AML-193 (cell line): ENCODE measurements around the gene DDX54.

ENCODE experiments used
- DNase-seq, 2 experiments: peaks; one replicate each; lab custom pipeline; 2025; lab: John Stamatoyannopoulos, UW

The DDX54 gene

DNA sequence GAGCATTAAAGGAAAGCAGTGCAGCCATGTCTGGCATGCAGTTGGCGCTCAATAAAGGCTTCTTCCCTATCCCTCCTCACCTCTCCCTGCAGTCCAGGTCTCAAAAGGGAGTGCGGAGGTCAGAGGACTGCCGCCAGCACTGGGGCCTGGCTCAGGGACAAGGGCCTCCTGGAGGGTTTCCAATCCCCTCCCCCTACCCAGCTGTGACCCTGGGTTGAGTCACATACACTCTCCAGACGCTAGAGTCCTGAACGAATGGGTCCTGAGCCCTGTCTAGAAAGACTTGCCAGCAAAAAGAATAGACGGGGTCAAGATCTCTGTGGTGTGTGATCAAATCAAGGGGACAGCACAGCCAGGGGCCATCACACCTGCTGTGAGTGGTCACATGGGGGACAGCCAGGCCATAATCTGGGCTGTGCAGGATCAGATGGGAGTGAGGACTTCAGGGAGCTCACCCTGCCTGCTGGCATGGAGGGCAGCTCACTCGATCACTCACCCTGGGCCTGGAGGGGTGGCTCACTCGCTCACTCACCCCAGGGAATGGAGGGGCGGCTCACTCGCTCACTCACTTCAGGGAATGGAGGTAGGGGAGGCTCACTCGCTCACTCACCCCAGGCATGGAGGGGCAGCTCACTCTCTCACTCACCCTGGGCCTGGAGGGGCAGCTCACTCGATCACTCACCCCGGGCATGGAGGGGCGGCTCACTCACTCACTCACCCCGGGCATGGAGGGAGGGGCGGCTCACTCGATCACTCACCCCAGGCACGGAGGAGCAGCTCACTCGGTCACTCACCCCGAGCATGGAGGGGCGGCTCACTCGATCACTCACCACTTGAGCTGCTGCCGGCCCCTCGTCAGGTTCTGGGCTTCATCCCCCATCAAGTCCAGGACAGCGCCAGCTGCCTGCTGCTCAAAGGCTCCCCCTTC is 22.9 kb downstream of the DDX54 start:
- no peak for DNase-seq

GRCh38 chr12:113161415-113162016 is 23.8 kb downstream of the DDX54 start:
- no peak for DNase-seq

DNA sequence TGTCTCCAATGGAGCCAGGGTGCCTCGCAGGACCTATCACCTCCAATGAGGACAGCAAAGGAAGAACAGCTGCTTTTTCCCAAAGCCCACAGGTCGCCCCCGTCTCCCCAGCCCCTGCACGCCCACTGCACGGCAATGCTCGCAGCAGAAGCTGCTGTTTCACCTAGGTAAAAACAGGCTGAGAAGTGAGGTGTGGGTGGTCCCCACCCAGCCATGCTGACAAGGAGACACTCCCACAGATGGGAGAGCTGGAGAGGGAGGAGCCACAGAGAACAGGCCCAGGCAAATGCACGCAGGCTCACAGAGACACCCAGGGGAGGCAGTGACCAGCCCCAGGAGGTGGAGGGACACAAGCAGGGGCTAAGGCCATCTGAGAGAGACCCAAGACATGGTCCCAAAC is 25.3 kb downstream of the DDX54 start:
- no peak for DNase-seq

GRCh38 chr12:113158439-113159203 is 26.7 kb downstream of the DDX54 start:
- DNase-seq, result no peak

DNA sequence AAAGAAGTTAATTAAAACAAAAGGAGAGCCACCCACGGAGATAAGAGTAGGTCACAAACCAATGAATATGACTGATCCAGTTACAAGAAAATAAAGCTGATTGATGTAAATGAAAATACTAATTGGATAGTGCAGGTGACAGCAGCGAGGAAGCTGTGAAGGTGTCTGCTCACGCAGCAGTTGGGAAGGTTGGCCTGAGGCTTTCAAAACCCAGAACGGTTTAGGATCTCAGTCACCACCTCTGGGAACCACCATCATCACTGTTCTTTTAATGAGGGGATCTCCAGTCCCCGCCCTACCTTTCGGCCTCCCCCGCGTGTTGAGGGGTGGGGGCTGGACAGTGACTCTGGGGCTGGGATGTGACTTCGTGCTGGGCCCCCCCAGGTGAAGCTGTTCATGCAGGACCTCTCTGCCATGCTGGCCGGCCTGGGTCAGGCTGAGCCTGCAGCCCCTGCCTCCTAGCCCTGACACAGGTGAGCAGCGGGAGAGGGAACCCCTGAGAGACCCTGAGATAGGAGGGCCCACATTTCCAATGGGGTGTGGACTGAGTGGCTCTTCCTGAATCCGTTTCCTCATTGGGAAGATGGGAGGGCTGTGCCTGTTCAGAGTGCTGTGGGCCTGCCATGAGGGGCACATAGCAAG is 27.9 kb downstream of the DDX54 start:
- DNase-seq, result no peak

DNA sequence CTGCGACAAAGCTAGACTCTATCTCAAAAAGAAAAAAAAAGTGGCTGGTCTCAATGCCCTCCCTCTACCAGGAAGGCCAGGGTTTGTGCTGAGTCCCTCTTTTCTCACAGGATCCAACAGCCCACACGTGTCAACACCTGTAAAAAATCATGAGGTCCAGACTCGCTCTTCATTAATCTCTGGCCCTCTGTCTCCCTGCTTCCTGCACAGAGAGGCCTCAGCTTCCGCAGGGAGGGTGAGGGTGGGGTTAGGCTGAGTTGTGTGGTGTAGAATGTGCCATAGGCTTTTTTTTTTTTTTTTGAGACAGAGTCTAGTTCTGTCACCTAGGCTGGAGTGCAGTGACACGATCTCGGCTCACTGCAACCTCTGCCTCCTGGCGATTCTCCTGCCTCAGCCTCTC is 29.6 kb downstream of the DDX54 start:
- no peak for DNase-seq

DNA sequence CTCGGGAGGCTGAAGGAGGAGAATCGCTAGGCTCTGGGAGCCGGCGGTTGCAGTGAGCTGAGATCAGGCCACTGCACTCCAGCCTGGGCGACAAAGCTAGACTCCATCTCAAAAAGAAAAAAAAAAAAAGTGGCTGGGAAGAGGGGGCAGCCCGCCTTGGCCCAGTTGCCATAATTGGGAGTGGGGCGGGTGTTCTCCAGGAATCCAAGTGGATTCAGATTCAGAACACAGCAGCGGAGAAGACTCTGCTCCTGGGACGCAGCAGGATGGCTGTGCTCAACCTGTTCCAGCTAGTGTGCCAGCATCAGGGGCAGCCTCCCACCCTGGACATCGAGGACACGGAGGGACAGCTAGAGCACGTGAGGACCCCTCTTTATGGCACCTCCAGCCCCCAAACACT is 30.2 kb downstream of the DDX54 start:
- no peak for DNase-seq

- DNase-seq, result no peak
Measured at GRCh38 chr12:113154351-113154973, 30.8 kb downstream of the DDX54 start.

DNA sequence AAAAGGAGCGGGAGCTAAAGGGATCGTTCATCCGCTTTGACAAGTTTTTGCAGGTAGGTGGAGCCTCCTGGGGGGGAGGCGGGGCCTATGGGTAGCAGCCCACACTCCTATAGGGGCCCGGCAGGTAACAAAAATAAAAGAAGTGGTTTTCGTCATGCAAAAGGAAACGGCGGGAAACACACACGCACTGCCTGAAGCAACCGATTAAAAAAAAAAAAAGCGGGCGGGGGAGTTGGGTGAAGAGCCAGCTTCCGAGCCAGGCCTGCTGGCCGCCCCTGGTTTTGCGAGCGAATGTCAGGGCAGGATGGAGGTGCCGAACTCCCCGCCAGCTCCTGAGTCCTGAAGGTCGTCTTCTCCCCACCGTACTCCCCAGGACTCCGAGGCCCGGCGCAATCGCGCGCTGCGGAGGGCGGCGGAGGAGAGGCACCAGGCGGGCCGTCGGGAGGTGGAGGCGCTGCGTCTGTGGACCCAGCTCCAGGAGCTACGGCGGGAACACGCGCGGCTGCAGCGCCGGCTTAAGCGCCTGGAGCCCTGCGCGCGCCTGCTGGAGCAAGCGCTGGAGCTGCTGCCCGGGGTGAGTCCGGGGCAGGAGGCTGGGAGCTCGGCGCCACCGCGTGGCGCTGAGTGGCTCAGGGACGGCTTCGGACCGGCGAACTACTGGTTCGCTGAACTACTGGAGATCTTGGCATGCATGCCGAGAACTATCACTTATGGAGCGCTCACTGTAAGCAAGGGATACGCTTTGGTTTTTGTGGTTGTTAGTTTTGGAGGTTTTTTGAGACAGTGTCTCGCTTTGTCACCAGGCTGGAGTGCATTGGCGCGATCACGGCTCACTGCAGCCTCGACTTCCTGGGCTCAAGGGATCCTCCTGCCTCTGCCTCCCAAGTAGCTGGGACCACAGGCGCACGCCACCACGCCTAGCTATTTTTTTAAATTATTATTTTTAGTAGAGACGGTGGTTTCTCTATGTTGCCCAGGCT is 32.2 kb downstream of the DDX54 start:
- peak; percentile 63 to 72 for DNase-seq

GRCh38 chr12:113152196-113152834 is 33.0 kb downstream of the DDX54 start:
- DNase-seq, result no peak

DNA sequence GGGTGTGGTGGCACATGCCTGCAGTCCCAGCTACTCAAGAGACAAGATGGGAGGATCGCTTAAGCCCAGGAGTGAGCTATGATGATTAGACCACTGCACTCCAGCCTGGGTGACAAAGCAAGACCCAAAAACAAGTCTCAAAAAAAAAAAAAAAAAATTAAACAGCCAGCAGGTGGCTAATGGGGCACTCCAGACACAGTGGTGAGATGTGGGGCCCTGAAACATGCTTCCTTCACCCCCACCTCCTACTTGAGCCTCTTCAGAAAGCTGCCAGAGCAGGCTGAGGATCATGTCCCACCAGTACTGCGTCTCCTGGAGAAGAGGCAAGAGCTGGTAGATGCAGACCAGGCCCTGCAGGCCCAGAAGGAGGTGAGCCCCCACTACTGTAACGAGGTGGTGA is 33.6 kb downstream of the DDX54 start:
- DNase-seq, result no peak

- DNase-seq, result no peak
Measured at GRCh38 chr12:113149361-113150150, 35.7 kb downstream of the DDX54 start, which contains the start of gene CFAP73. TSS of gene CFAP73 (plus strand) at chr12:113149724. CDS start at chr12:113149858, 134 bp downstream.

- DNase-seq, result no peak
Measured at GRCh38 chr12:113146999-113147398, 38.3 kb downstream of the DDX54 start.

- DNase-seq, result no peak
Measured at GRCh38 chr12:113145720-113146551, 39.3 kb downstream of the DDX54 start.

- DNase-seq, result no peak
Measured at GRCh38 chr12:113144806-113145205, 40.5 kb downstream of the DDX54 start.

GRCh38 chr12:113143959-113144358 is 41.3 kb downstream of the DDX54 start:
- no peak for DNase-seq

DNA sequence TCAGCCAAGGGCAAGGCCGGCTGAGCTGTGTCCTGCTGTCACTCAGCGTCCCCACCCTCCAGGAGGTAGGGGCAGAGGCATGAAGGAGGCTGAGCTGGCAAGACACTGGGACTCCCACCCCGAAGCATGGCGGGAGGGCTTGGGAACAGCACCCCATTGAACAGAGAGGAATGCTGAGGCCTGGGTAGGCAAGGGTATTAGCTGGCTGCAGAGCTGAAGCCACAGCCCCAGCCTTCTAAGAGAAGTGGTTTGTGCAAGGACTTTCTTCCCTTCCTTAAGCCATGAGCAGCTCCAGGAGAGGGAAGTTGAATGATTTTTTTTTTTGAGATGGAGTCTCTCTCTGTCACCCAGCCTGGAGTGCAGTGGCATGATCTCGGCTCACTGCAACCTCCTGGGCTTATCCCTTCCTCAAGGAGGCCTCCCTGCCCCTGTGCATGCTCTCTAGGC is 42.4 kb downstream of the DDX54 start:
- peak; percentile 31 to 50 for DNase-seq
